ENCODE measurements around the gene KLHDC4.
"Not testable (repeated sequence)": the region's sequence is repeated elsewhere in the genome, so short reads cannot be mapped to it uniquely, and the experiment has no call there.

The KLHDC4 gene

GRCh38 chr16:87741700-87742415 lies 23.9 kb downstream of the KLHDC4 start:
- DNase-seq, result no peak

GRCh38 chr16:87740909-87741424 lies 24.8 kb downstream of the KLHDC4 start:
- DNase-seq, result peak; percentile 54

- no peak for DNase-seq
Observed at GRCh38 chr16:87740441-87740840, 25.3 kb downstream of the KLHDC4 start.

GRCh38 chr16:87739801-87740200 lies 26.0 kb downstream of the KLHDC4 start:
- no peak for DNase-seq

- no peak for DNase-seq
Observed at GRCh38 chr16:87736008-87736382, 29.8 kb downstream of the KLHDC4 start.

GRCh38 chr16:87735270-87736007 lies 30.3 kb downstream of the KLHDC4 start:
- DNase-seq, result peak; percentile 49

- DNase-seq, result no peak
Observed at GRCh38 chr16:87734644-87735043, 31.1 kb downstream of the KLHDC4 start.

GRCh38 chr16:87733190-87733589 lies 32.6 kb downstream of the KLHDC4 start:
- DNase-seq, result no peak

GRCh38 chr16:87731607-87732006 lies 34.2 kb downstream of the KLHDC4 start:
- no peak for DNase-seq

GRCh38 chr16:87729266-87729954 lies 36.4 kb downstream of the KLHDC4 start:
- DNase-seq, result no peak

GRCh38 chr16:87728026-87728425 lies 37.8 kb downstream of the KLHDC4 start:
- DNase-seq, result no peak

- no peak for DNase-seq
Observed at GRCh38 chr16:87727346-87727745, 38.4 kb downstream of the KLHDC4 start.

GRCh38 chr16:87726577-87726976 lies 39.2 kb downstream of the KLHDC4 start:
- not testable (repeated sequence) for DNase-seq

- DNase-seq, result no peak
Observed at GRCh38 chr16:87725596-87726235, 40.1 kb downstream of the KLHDC4 start.

- DNase-seq, result no peak
Observed at GRCh38 chr16:87724490-87725291, 41.1 kb downstream of the KLHDC4 start.

- DNase-seq, result peak; percentile 69
Observed at GRCh38 chr16:87723226-87723623, 42.6 kb downstream of the KLHDC4 start.

- no peak for DNase-seq
Observed at GRCh38 chr16:87722590-87723225, 43.1 kb downstream of the KLHDC4 start.

GRCh38 chr16:87721622-87722585 lies 43.9 kb downstream of the KLHDC4 start:
- no peak for DNase-seq

- DNase-seq, result no peak
Observed at GRCh38 chr16:87720446-87720845, 45.3 kb downstream of the KLHDC4 start.

- DNase-seq, result not testable (repeated sequence)
Observed at GRCh38 chr16:87718831-87719230, 47.0 kb downstream of the KLHDC4 start.
